Fibroblast of lung (primary cell): Measurements from ENCODE around the gene LSM14B. TPM values are rescaled to one million over a fixed set of nuclear protein-coding genes. Genes with fewer than 3 reads are reported as not detected.

Experiments used
- DNase-seq, 2 donors: peaks; one replicate each; pipeline versions ENCODE4 v3.0.0 to v3.0.0-alpha.2; 2010; ENCODE audit warnings: low read depth in 2 of 2
- H2AFZ ChIP-seq: 2 replicates; pipeline ENCODE4 v1.5.1; 2012; ENCODE audit warnings: low read length, control low read depth, inconsistent platforms
- H3K27ac ChIP-seq: 2 replicates; pipeline ENCODE4 v1.5.1; 2011; ENCODE audit warnings: low read length, control low read depth; ENCODE audit not compliant: insufficient read depth
- H3K27me3 ChIP-seq: 2 replicates; pipeline ENCODE4 v1.5.1; 2011; ENCODE audit warnings: mild to moderate bottlenecking, low read length; ENCODE audit not compliant: control insufficient read depth, insufficient read depth
- H3K36me3 ChIP-seq: 2 replicates; pipeline ENCODE4 v1.5.1; 2011; ENCODE audit warnings: low read length; ENCODE audit not compliant: control insufficient read depth, insufficient read depth
- H3K4me1 ChIP-seq: 2 replicates; pipeline ENCODE4 v1.5.1; 2011; ENCODE audit warnings: low read length; ENCODE audit not compliant: control insufficient read depth, insufficient read depth; ENCODE audit errors: extremely low read depth
- H3K4me2 ChIP-seq: 2 replicates; pipeline ENCODE4 v1.5.1; 2011; ENCODE audit warnings: low read length, control low read depth; ENCODE audit not compliant: insufficient read depth; ENCODE audit errors: extremely low read depth
- H3K4me3 ChIP-seq, 4 experiments: fragments of 200-600 bp in 1 of 4; sonication (generic) in 1 of 4; replicated peaks in 1 of 4; 2 replicates each; pipeline ENCODE4 v1.5.1; 2011 to 2016; ENCODE audit warnings: low read length in 4 of 4, low read depth in 3 of 4, mild to moderate bottlenecking in 3 of 4, control low read depth in 2 of 4, inconsistent platforms in 1 of 4, mixed read lengths in 1 of 4; ENCODE audit not compliant: insufficient read depth in 1 of 4; ENCODE audit errors: control extremely low read depth in 1 of 4
- H3K79me2 ChIP-seq: 2 replicates; pipeline ENCODE4 v1.5.1; 2012; ENCODE audit warnings: mild to moderate bottlenecking, low read length, inconsistent platforms; ENCODE audit not compliant: control insufficient read depth, insufficient read depth
- H3K9ac ChIP-seq: 2 replicates; pipeline ENCODE4 v1.5.1; 2011; ENCODE audit warnings: mild to moderate bottlenecking, low read length, control low read depth; ENCODE audit not compliant: insufficient read depth
- H3K9me3 ChIP-seq: 2 replicates; pipeline ENCODE4 v1.5.1; 2012; ENCODE audit warnings: low read depth, low read length; ENCODE audit not compliant: control insufficient read depth, insufficient read depth
- H4K20me1 ChIP-seq: 2 replicates; pipeline ENCODE4 v1.5.1; 2011; ENCODE audit warnings: low read length; ENCODE audit not compliant: control insufficient read depth, insufficient read depth; ENCODE audit errors: extremely low read depth
- EZH2 ChIP-seq: IDR thresholded peaks from 2 replicates; pipeline ENCODE4 v1.5.1; 2012; ENCODE audit warnings: low read length, control low read depth, mild to moderate bottlenecking; ENCODE audit errors: missing control alignments
- polyA plus RNA-seq, 2 donors: library from polyadenylated mRNA; depleted of rRNA in 1 of 2; stranded (reverse) in 1 of 2; unstranded in 1 of 2; fragments of >200 nt; gene quantifications; 2 replicates each; pipeline ENCODE4 v1.2.1, GENCODE V29; 2011 to 2012; ENCODE audit warnings: missing spikeins in 1 of 2
- total RNA-seq: library from RNA; depleted of rRNA; stranded (reverse); fragments of >200 nt; gene quantifications from 2 replicates; pipeline ENCODE4 v1.2.1, GENCODE V29; 2014
- TF ChIP-seq, protein P1 (sequence below), 2 donors: IDR thresholded peaks in 1 of 2; conservative IDR thresholded peaks in 1 of 2; 1 replicate in 1 of 2; 2 replicates in 1 of 2; pipeline ENCODE4 v1.5.1; 2011 to 2012; ENCODE audit warnings: low read length in 2 of 2, control low read depth in 1 of 2, inconsistent platforms in 1 of 2, low read depth in 1 of 2, mild to moderate bottlenecking in 1 of 2

LSM14B gene
- total and polyA plus RNA-seq, 2 donors (not counting 1 experiment from before 2014, with no cell fraction given): 20.2 to 48.7 TPM

DNA sequence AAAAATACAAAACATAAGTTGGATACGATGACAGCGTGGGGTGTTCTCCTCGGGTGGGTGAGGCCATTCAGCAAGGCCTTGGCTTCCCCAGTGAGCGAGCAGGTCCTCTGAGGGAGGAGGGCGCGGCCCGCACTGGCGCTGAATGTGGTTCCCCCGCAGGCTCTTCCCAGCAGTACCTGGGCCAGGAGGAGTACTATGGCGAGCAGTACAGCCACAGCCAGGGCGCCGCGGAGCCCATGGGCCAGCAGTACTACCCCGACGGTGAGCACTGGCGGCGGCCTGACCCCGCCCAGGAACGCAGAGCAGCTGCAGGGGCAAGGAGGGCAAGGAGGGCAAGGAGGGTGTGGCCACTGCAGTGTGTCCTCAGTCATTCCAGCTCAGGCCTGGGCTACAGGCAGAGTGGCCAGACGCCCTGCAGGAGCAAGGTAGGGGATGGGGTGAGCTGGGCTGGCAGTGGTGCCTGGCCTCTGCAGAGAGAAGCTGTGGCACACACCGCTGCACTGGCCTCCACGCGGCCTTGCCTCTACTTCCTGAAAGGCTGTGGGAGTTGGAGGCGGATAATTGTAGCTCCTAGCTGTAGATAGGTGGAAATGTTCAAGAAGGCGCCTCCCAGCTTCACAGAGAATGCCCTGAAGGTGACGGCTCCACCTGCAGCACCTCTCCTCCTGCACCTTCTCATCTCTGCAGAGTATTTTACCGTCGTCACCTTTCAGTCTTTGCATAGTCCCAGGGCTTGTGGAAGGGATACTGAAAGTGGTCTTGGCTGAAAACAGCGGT lies 41.9 kb downstream of the LSM14B start:
- Histone ChIP-seq H3K27me3 (no peaks in the 10 kb centered on the region), H3K9me3 (no peaks in the 10 kb centered on the region), H3K4me3 (no peak overlapping the region), H3K36me3 (peaks cover 22% of the 10 kb centered on the region), H2AFZ (no peak overlapping the region), H3K9ac (no peak overlapping the region), H3K27ac (no peak overlapping the region), H4K20me1 (no peaks in the 10 kb centered on the region), H3K4me2 (no peak overlapping the region), H3K79me2 (no peaks in the 10 kb centered on the region), H3K4me1 (peaks cover 4% of the 10 kb centered on the region)
- DNase-seq: no peak
- TF ChIP-seq EZH2: no peak
- TF ChIP-seq, protein P1, sequence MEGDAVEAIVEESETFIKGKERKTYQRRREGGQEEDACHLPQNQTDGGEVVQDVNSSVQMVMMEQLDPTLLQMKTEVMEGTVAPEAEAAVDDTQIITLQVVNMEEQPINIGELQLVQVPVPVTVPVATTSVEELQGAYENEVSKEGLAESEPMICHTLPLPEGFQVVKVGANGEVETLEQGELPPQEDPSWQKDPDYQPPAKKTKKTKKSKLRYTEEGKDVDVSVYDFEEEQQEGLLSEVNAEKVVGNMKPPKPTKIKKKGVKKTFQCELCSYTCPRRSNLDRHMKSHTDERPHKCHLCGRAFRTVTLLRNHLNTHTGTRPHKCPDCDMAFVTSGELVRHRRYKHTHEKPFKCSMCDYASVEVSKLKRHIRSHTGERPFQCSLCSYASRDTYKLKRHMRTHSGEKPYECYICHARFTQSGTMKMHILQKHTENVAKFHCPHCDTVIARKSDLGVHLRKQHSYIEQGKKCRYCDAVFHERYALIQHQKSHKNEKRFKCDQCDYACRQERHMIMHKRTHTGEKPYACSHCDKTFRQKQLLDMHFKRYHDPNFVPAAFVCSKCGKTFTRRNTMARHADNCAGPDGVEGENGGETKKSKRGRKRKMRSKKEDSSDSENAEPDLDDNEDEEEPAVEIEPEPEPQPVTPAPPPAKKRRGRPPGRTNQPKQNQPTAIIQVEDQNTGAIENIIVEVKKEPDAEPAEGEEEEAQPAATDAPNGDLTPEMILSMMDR (conservative IDR thresholded peaks at IDR 0.05 in 1 of 2, IDR thresholded peaks at IDR 0.05 in 1 of 2; ENCODE audit: low read depth in 1 of 2, low read length in 2 of 2): no peak

DNA sequence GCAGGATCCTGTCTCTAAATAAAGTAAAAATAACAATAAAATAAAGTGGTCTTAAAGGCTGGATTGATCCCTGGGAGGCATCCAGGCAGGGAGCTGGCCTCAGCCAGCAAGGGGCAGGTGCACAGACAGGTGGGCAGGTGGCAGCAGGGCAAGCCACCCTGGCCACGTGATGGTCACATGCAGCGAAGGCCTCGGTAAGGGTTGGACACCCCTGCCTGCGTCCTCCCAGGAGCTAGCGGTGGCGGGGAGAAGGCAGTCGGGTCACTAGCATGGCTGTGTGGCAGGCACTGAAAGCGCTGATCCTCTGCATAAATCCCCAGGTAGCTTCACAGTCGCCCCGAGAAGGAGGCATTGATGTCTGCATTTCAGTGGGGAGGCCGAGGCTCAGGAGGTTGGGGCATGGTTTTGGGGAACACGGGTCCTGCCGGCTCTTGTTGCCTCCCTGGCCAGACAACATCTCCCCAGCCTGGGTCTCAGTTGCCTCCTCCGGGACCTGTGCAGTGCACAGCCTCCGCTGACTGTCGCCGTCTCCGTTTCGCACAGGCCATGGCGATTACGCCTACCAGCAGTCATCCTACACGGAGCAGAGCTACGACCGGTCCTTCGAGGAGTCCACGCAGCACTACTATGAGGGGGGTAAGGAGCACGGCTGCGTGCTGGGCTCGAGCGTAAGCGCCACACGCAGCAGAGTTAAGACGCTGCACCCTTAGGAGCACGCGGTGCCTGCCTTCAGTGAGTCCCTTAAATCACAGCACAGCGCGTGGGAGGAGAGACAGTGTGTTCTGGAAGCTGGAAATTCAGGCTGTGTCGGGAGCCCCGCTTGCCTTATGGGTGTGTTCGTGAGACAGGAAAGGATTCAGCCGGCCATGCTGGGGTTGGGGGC lies 42.8 kb downstream of the LSM14B start:
- no peak overlapping the region for H3K27ac ChIP-seq
- no peaks in the 10 kb centered on the region for H3K79me2 ChIP-seq
- H3K27me3 ChIP-seq: no peaks in the 10 kb centered on the region
- DNase-seq: no peak
- no peaks in the 10 kb centered on the region for H4K20me1 ChIP-seq
- H3K4me1 ChIP-seq: peaks cover 4% of the 10 kb centered on the region
- TF ChIP-seq, protein P1 (conservative IDR thresholded peaks at IDR 0.05 in 1 of 2, IDR thresholded peaks at IDR 0.05 in 1 of 2; ENCODE audit: low read depth in 1 of 2, low read length in 2 of 2): no peak
- TF ChIP-seq EZH2: no peak
- no peak overlapping the region for H3K9ac ChIP-seq
- no peak overlapping the region for H3K4me3 ChIP-seq
- no peak overlapping the region for H3K4me2 ChIP-seq
- H2AFZ ChIP-seq: no peak overlapping the region
- peaks cover 22% of the 10 kb centered on the region for H3K36me3 ChIP-seq
- H3K9me3 ChIP-seq: no peaks in the 10 kb centered on the region

DNA sequence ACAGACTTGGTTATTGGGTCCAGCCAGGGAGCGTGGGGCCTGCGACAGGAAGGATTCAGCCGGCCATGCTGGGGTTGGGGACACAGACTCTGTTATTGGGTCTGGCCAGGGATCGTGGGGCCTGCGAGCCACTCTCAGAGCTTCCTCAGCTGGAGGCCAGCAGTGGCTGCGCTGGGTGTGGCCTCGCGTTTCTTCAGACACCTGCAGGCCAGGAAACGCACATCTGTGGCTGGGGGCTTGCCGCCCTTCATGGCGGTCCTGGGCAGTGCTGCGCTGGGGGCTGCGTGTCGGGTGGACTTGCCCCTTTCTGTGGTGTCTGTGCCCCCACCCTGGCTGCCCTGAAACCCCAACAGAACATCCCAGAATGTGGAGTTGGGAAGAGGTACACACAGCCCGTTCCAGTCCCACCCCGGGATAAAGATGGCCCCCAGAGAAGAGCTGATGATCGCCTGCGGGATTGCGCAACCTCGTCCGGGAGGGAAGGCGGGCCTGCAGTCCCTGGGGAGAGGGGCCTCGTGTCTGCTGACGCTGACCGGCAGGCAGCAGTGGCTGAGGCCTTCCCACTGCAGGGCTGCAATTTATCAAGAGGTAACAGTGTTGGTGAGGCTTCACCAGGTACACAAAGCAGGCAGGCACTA lies 43.6 kb downstream of the LSM14B start:
- Histone ChIP-seq H2AFZ (no peak overlapping the region), H3K9ac (no peak overlapping the region), H3K27ac (no peak overlapping the region), H3K36me3 (peaks cover 22% of the 10 kb centered on the region), H3K4me2 (no peak overlapping the region), H3K4me3 (no peak overlapping the region), H3K27me3 (no peaks in the 10 kb centered on the region), H3K9me3 (no peaks in the 10 kb centered on the region), H4K20me1 (no peaks in the 10 kb centered on the region), H3K79me2 (no peaks in the 10 kb centered on the region), H3K4me1 (peaks cover 4% of the 10 kb centered on the region)
- no peak for TF ChIP-seq EZH2
- TF ChIP-seq, protein P1 (conservative IDR thresholded peaks at IDR 0.05 in 1 of 2, IDR thresholded peaks at IDR 0.05 in 1 of 2; ENCODE audit: low read depth in 1 of 2, low read length in 2 of 2): no peak
- DNase-seq: peak in 1 of 2 donors; percentile 37
